ENCODE results near the gene MDM2.

- TF ChIP-seq CTCF (IDR thresholded peaks at IDR 0.05; ENCODE audit: control extremely low read depth in 1 of 3, insufficient read depth in 1 of 3, low read depth in 1 of 3, low read length in 3 of 3) (no peak), RAD21 (IDR thresholded peaks at IDR 0.05 in 1 of 2, conservative IDR thresholded peaks at IDR 0.05 in 1 of 2; ENCODE audit: low read depth in 2 of 2, low read length in 2 of 2) (no peak), POLR2AphosphoS5 (IDR thresholded peaks at IDR 0.05; ENCODE audit: low read depth, low read length) (no peak), POLR2A (IDR thresholded peaks at IDR 0.05; ENCODE audit: control extremely low read depth in 1 of 2, low read depth in 2 of 2, low read length in 2 of 2) (no peak), EZH2 (IDR thresholded peaks at IDR 0.05; ENCODE audit: low read depth, low read length, severe bottlenecking) (no peak), TBP (IDR thresholded peaks at IDR 0.05; ENCODE audit: low read depth, low read length) (no peak), TCF12 (IDR thresholded peaks at IDR 0.05; ENCODE audit: low read depth, low read length) (no peak), CBX8 (IDR thresholded peaks at IDR 0.05; ENCODE audit: borderline replicate concordance, low read depth, low read length) (no peak), SIN3A (conservative IDR thresholded peaks at IDR 0.05 in 1 of 2, IDR thresholded peaks at IDR 0.05 in 1 of 2; ENCODE audit: low read depth in 1 of 2, low read length in 2 of 2) (no peak), JUND (IDR thresholded peaks at IDR 0.05; ENCODE audit: low read length) (no peak), SIX5 (IDR thresholded peaks at IDR 0.05; ENCODE audit: low read depth, low read length) (no peak)
- TF ChIP-seq, protein P1, sequence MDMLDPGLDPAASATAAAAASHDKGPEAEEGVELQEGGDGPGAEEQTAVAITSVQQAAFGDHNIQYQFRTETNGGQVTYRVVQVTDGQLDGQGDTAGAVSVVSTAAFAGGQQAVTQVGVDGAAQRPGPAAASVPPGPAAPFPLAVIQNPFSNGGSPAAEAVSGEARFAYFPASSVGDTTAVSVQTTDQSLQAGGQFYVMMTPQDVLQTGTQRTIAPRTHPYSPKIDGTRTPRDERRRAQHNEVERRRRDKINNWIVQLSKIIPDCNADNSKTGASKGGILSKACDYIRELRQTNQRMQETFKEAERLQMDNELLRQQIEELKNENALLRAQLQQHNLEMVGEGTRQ (IDR thresholded peaks at IDR 0.05; ENCODE audit: low read length), result no peak
Measured at GRCh38 chr12:68886636-68887572, 78.9 kb downstream of the MDM2 start.

All from H1 (cell line).